Measurements from ENCODE around the gene LCE6A.

GRCh38 chr1:152836870-152837269 is 5.8 kb upstream of the LCE6A start:
- TF ChIP-seq, protein P1, sequence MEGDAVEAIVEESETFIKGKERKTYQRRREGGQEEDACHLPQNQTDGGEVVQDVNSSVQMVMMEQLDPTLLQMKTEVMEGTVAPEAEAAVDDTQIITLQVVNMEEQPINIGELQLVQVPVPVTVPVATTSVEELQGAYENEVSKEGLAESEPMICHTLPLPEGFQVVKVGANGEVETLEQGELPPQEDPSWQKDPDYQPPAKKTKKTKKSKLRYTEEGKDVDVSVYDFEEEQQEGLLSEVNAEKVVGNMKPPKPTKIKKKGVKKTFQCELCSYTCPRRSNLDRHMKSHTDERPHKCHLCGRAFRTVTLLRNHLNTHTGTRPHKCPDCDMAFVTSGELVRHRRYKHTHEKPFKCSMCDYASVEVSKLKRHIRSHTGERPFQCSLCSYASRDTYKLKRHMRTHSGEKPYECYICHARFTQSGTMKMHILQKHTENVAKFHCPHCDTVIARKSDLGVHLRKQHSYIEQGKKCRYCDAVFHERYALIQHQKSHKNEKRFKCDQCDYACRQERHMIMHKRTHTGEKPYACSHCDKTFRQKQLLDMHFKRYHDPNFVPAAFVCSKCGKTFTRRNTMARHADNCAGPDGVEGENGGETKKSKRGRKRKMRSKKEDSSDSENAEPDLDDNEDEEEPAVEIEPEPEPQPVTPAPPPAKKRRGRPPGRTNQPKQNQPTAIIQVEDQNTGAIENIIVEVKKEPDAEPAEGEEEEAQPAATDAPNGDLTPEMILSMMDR (IDR thresholded peaks at IDR 0.05) = no peak
- TF ChIP-seq POLR2A (IDR thresholded peaks at IDR 0.05) (no peak), EP300 (IDR thresholded peaks at IDR 0.05) (no peak)

Measured in tibial nerve (tissue), 4 donors.